ENCODE data around the gene CNMD.
"Not testable (repeated sequence)": the region's sequence is repeated elsewhere in the genome, so short reads cannot be mapped to it uniquely, and the experiment has no call there.

CNMD gene

GRCh38 chr13:52746141-52746540, 6.5 kb upstream of the CNMD start:
- DNase-seq = no peak
- intact Hi-C loops (cut with DNase I) = no loop called here

GRCh38 chr13:52744842-52745375, 5.3 kb upstream of the CNMD start:
- no peak for DNase-seq
- intact Hi-C loops (cut with DNase I) = loop anchor here (2.0 to 5.0 kb wide), 2 partner anchors 64 to 102 kb away; partner anchors contain the start of gene PCDH8

- intact Hi-C loops (cut with DNase I) = loop anchor here (2.0 to 5.0 kb wide), 2 partner anchors 65 to 103 kb away; partner anchors contain the start of gene PCDH8
- no peak for DNase-seq
Observed at GRCh38 chr13:52743988-52744387, 4.4 kb upstream of the CNMD start.

- intact Hi-C loops (cut with DNase I) = loop anchor here (5.0 kb wide), 1 partner anchor 104 kb away; the partner anchor contains the start of gene PCDH8
- no peak for DNase-seq
Observed at GRCh38 chr13:52743569-52743968, 3.9 kb upstream of the CNMD start.

- intact Hi-C loops (cut with DNase I) = loop anchor here (10.0 kb wide), 1 partner anchor 74 kb away; no protein-coding TSS in a partner anchor
- peak in 8 of 10 donors; percentile 28 to 90 (median 60) for DNase-seq
Observed at GRCh38 chr13:52738719-52739467, 727 bp downstream of the CNMD start.

GRCh38 chr13:52737965-52738364, 1.7 kb downstream of the CNMD start:
- intact Hi-C loops (cut with DNase I) = loop anchor here (10.0 kb wide), 1 partner anchor 73 kb away; no protein-coding TSS in a partner anchor
- no peak for DNase-seq

GRCh38 chr13:52737451-52737850, 2.2 kb downstream of the CNMD start:
- DNase-seq = no peak
- intact Hi-C loops (cut with DNase I) = loop anchor here (10.0 kb wide), 1 partner anchor 73 kb away; no protein-coding TSS in a partner anchor

GRCh38 chr13:52736891-52737290, 2.7 kb downstream of the CNMD start:
- DNase-seq = no peak
- intact Hi-C loops (cut with DNase I) = loop anchor here (10.0 kb wide), 1 partner anchor 72 kb away; no protein-coding TSS in a partner anchor

- intact Hi-C loops (cut with DNase I) = loop anchor here (10.0 kb wide), 1 partner anchor 69 kb away; no protein-coding TSS in a partner anchor
Observed at GRCh38 chr13:52734075-52734623, 5.5 kb downstream of the CNMD start.

GRCh38 chr13:52726258-52726657, 13.4 kb downstream of the CNMD start:
- DNase-seq = no peak
- intact Hi-C loops (cut with DNase I) = no loop called here

More at GRCh38 chr13:52734075-52734623, 5.5 kb downstream of the CNMD start:
- no peak for DNase-seq

GRCh38 chr13:52725302-52725701, 14.3 kb downstream of the CNMD start:
- DNase-seq = no peak
- intact Hi-C loops (cut with DNase I) = no loop called here

GRCh38 chr13:52723181-52723580, 16.4 kb downstream of the CNMD start:
- intact Hi-C loops (cut with DNase I) = no loop called here
- DNase-seq = no peak

GRCh38 chr13:52721356-52721755, 18.3 kb downstream of the CNMD start:
- DNase-seq; intact Hi-C loops (cut with DNase I): not testable (repeated sequence)

- intact Hi-C loops (cut with DNase I) = not testable (repeated sequence)
- peak in 1 of 10 donors; percentile 58 for DNase-seq
Observed at GRCh38 chr13:52720904-52721303, 18.7 kb downstream of the CNMD start.

- peak in 2 of 10 donors; percentile 7 to 73 for DNase-seq
- intact Hi-C loops (cut with DNase I) = no loop called here
Observed at GRCh38 chr13:52713894-52714293, 25.7 kb downstream of the CNMD start.

- no peak for DNase-seq
- intact Hi-C loops (cut with DNase I) = no loop called here
Observed at GRCh38 chr13:52712385-52712784, 27.2 kb downstream of the CNMD start.

GRCh38 chr13:52711286-52711685, 28.3 kb downstream of the CNMD start:
- intact Hi-C loops (cut with DNase I) = no loop called here
- no peak for DNase-seq

GRCh38 chr13:52708266-52708665, 31.4 kb downstream of the CNMD start:
- DNase-seq; intact Hi-C loops (cut with DNase I): not testable (repeated sequence)

GRCh38 chr13:52707375-52707774, 32.2 kb downstream of the CNMD start:
- DNase-seq = no peak

GRCh38 chr13:52706081-52706480, 33.5 kb downstream of the CNMD start:
- DNase-seq = no peak
- intact Hi-C loops (cut with DNase I) = no loop called here

More at GRCh38 chr13:52707375-52707774, 32.2 kb downstream of the CNMD start:
- intact Hi-C loops (cut with DNase I) = no loop called here

GRCh38 chr13:52703482-52703881, 36.1 kb downstream of the CNMD start:
- intact Hi-C loops (cut with DNase I) = no loop called here
- DNase-seq = no peak

Measured in posterior cingulate gyrus (tissue), 11 donors.